ENCODE data around the gene POR.

The POR gene

GRCh38 chr7:75984130-75985008, 69.4 kb downstream of the POR start:
- TF ChIP-seq CTCF (IDR thresholded peaks at IDR 0.05), result no peak

GRCh38 chr7:75985009-75985517, 70.1 kb downstream of the POR start:
- no peak for TF ChIP-seq CTCF (IDR thresholded peaks at IDR 0.05)

GRCh38 chr7:75985518-75986146, 70.7 kb downstream of the POR start:
- TF ChIP-seq CTCF (IDR thresholded peaks at IDR 0.05), result no peak

- no peak for TF ChIP-seq CTCF (IDR thresholded peaks at IDR 0.05)
Measured at GRCh38 chr7:75986147-75986781, 71.3 kb downstream of the POR start.

- no peak for TF ChIP-seq CTCF (IDR thresholded peaks at IDR 0.05)
Measured at GRCh38 chr7:75987026-75987804, 72.3 kb downstream of the POR start.

- no peak for TF ChIP-seq CTCF (IDR thresholded peaks at IDR 0.05)
Measured at GRCh38 chr7:75987805-75988567, 73.0 kb downstream of the POR start.

Measured in LNCAP (cell line).